ENCODE data around the gene PRPSAP2.

DNA sequence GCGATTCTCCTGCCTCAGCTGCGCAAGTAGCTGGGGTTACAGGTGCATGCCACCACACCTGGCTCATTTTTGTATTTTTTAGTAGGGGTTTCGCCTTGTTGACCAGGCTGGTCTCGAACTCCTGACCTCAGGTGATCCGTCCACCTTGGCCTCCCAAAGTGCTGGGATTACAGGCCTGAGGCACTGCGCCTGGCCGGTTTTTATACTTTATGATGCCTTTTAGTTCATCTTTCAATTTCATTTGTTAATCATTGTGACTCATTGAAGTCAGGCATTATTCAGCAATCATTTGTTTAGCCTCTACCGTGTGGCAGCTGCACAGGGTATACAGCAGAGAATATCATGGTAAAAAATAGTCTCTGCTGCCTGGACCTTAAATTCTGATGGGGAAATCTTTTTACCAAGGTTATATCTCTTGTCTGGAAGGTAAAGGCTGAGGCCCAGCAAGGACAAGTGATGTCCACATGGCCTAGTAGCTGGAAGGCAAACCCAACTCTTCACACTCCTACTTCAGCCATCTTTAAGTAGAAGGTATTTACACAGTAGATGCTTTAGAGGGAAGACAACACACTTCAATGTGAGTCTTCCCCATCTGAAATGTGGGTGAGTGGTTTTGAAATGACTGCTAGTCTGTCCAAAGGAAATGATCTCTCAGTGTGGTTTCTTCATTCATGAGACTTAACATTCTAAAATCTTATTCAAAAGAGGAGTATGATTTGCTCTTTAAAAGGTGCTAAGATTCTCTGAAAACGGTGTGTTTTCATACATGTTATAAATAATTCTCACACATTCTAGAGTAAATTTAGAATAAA, 2.4 kb downstream of the PRPSAP2 start:
- TF ChIP-seq EP300 (IDR thresholded peaks at IDR 0.05): no peak
- TF ChIP-seq, protein P1, sequence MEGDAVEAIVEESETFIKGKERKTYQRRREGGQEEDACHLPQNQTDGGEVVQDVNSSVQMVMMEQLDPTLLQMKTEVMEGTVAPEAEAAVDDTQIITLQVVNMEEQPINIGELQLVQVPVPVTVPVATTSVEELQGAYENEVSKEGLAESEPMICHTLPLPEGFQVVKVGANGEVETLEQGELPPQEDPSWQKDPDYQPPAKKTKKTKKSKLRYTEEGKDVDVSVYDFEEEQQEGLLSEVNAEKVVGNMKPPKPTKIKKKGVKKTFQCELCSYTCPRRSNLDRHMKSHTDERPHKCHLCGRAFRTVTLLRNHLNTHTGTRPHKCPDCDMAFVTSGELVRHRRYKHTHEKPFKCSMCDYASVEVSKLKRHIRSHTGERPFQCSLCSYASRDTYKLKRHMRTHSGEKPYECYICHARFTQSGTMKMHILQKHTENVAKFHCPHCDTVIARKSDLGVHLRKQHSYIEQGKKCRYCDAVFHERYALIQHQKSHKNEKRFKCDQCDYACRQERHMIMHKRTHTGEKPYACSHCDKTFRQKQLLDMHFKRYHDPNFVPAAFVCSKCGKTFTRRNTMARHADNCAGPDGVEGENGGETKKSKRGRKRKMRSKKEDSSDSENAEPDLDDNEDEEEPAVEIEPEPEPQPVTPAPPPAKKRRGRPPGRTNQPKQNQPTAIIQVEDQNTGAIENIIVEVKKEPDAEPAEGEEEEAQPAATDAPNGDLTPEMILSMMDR (IDR thresholded peaks at IDR 0.05): no peak
- TF ChIP-seq POLR2A (IDR thresholded peaks at IDR 0.05): no peak

Data from sigmoid colon (tissue), 4 donors.